Liver (tissue), 9 donors: ENCODE measurements around the gene ST3GAL3. TPM values are rescaled to one million over a fixed set of nuclear protein-coding genes. Genes with fewer than 3 reads are reported as not detected.

Experiments
- DNase-seq: peaks from one replicate; pipeline ENCODE4 v3.0.0-alpha.2; 2017; ENCODE audit warnings: low spot score
- H3K27ac ChIP-seq, 2 donors: one replicate each; pipeline ENCODE4 v1.7.0; 2013; ENCODE audit warnings: inconsistent platforms in 2 of 2, low read length in 2 of 2, control low read depth in 1 of 2, low read depth in 1 of 2, mild to moderate bottlenecking in 1 of 2
- H3K27me3 ChIP-seq, 4 donors: one replicate each; pipeline versions ENCODE4 v1.6.1 to v1.7.0; 2013; ENCODE audit warnings: low read length in 3 of 4, inconsistent platforms in 1 of 4, mild to moderate bottlenecking in 1 of 4, moderate library complexity in 1 of 4; ENCODE audit not compliant: control insufficient read depth in 4 of 4, insufficient read depth in 4 of 4
- H3K36me3 ChIP-seq, 4 donors: one replicate each; pipeline versions ENCODE4 v1.6.1 to v1.7.0; 2013; ENCODE audit warnings: low read length in 3 of 4, mild to moderate bottlenecking in 3 of 4, low read depth in 1 of 4, moderate library complexity in 1 of 4; ENCODE audit not compliant: control insufficient read depth in 4 of 4, insufficient read depth in 3 of 4
- H3K4me1 ChIP-seq, 4 donors: one replicate each; pipeline versions ENCODE4 v1.6.1 to v1.7.0; 2013; ENCODE audit warnings: low read length in 3 of 4, mild to moderate bottlenecking in 3 of 4, moderate library complexity in 1 of 4; ENCODE audit not compliant: control insufficient read depth in 4 of 4, insufficient read depth in 4 of 4
- H3K4me3 ChIP-seq, 3 donors: one replicate each; pipeline versions ENCODE4 v1.6.1 to v1.7.0; 2013; ENCODE audit warnings: low read length in 3 of 3, control low read depth in 1 of 3, low read depth in 1 of 3, mild to moderate bottlenecking in 1 of 3
- H3K9ac ChIP-seq, 2 donors: one replicate each; pipeline ENCODE4 v1.7.0; 2013; ENCODE audit warnings: low read length in 2 of 2, mild to moderate bottlenecking in 2 of 2, moderate library complexity in 2 of 2, control low read depth in 1 of 2, low read depth in 1 of 2
- H3K9me3 ChIP-seq, 4 donors: one replicate each; pipeline versions ENCODE4 v1.6.1 to v1.7.0; 2013; ENCODE audit warnings: low read length in 3 of 4; ENCODE audit not compliant: control insufficient read depth in 4 of 4
- ATF3 ChIP-seq: IDR thresholded peaks from 2 replicates; pipeline ENCODE4 v1.6.1; 2016; ENCODE audit warnings: antibody characterized with exemption
- CTCF ChIP-seq: fragments of 150-350 bp; IDR thresholded peaks from 2 replicates; pipeline ENCODE4 v1.5.1; 2017; ENCODE audit warnings: improper control_type of control experiment, low read depth, low read length; ENCODE audit not compliant: missing input control
- EGR1 ChIP-seq, 2 donors: IDR thresholded peaks; 2 replicates each; pipeline ENCODE4 v1.6.1; 2016 to 2018; ENCODE audit warnings: antibody characterized with exemption in 2 of 2, low read depth in 2 of 2
- FOXA2 ChIP-seq: IDR thresholded peaks from 2 replicates; pipeline ENCODE4 v1.6.1; 2016; ENCODE audit warnings: antibody characterized with exemption
- GABPA ChIP-seq, 2 donors: IDR thresholded peaks in 1 of 2; conservative IDR thresholded peaks in 1 of 2; 2 replicates each; pipeline ENCODE4 v1.6.1; 2016; ENCODE audit warnings: antibody characterized with exemption in 2 of 2, mild to moderate bottlenecking in 1 of 2, moderate library complexity in 1 of 2
- HNF4A ChIP-seq, 2 donors: conservative IDR thresholded peaks; 2 replicates each; pipeline ENCODE4 v1.6.1; 2016; ENCODE audit warnings: antibody characterized with exemption in 2 of 2, mild to moderate bottlenecking in 2 of 2
- HNF4G ChIP-seq: IDR thresholded peaks from 2 replicates; pipeline ENCODE4 v1.6.1; 2016; ENCODE audit warnings: antibody characterized with exemption
- JUND ChIP-seq, 2 donors: IDR thresholded peaks; 2 replicates each; pipeline ENCODE4 v1.6.1; 2016; ENCODE audit warnings: antibody characterized with exemption in 2 of 2
- NR2F2 ChIP-seq: IDR thresholded peaks from 2 replicates; pipeline ENCODE4 v1.6.1; 2016; ENCODE audit warnings: antibody characterized with exemption
- RAD21 ChIP-seq, 2 donors: IDR thresholded peaks; 2 replicates each; pipeline ENCODE4 v1.6.1; 2016; ENCODE audit warnings: antibody characterized with exemption in 2 of 2, mild to moderate bottlenecking in 2 of 2
- REST ChIP-seq: IDR thresholded peaks from 2 replicates; pipeline ENCODE4 v1.6.1; 2016; ENCODE audit warnings: antibody characterized with exemption, mild to moderate bottlenecking
- RXRA ChIP-seq, 2 donors: IDR thresholded peaks; 2 replicates each; pipeline ENCODE4 v1.6.1; 2017 to 2018; ENCODE audit warnings: antibody characterized with exemption in 2 of 2, mild to moderate bottlenecking in 1 of 2
- SP1 ChIP-seq: IDR thresholded peaks from 2 replicates; pipeline ENCODE4 v1.6.1; 2018; ENCODE audit warnings: antibody characterized with exemption, mild to moderate bottlenecking
- YY1 ChIP-seq: IDR thresholded peaks from 2 replicates; pipeline ENCODE4 v1.6.1; 2016; ENCODE audit warnings: antibody characterized with exemption, mild to moderate bottlenecking
- ZBTB33 ChIP-seq: IDR thresholded peaks from 2 replicates; pipeline ENCODE4 v1.6.1; 2016; ENCODE audit warnings: antibody characterized with exemption
- WGBS: extraction: QIAGEN DNeasy Blood & Tissue Kit; methylation state at CpG from one replicate; pipeline ENCODE4 v1.1.7; 2013; 5-methylcytosine and 5-hydroxymethylcytosine counted together
- polyA plus RNA-seq, 2 donors: library from polyadenylated mRNA; stranded (reverse) in 1 of 2; unstranded in 1 of 2; fragments of 200-250 nt in 1 of 2; fragments of >200 nt in 1 of 2; fragmentation: Nextera tagmentation in 1 of 2; extraction: Ambion mirVana in 1 of 2; gene quantifications; one replicate each; pipeline versions ENCODE4 v1.2.1 to v1.2.3, GENCODE V29; 2013 to 2015
- total RNA-seq, 2 donors: library from RNA; depleted of rRNA; stranded (reverse); fragments of >200 nt; gene quantifications; one replicate each; pipeline ENCODE4 v1.2.3, GENCODE V29; 2014
- donor health status: healthy.
- donor health status: healthy.
- donor health status: healthy.
- donor health status: healthy.
- donor health status: healthy.

The ST3GAL3 gene
- total and polyA plus RNA-seq, 4 donors = 4.9 to 11.4 (median 8.1) TPM

- Histone ChIP-seq H3K4me1 (peaks cover 6 to 12% (median 8%) of the 10 kb centered on the region in 4 donors), H3K4me3 (no peak overlapping the region), H3K9ac (no peak overlapping the region), H3K9me3 (no peaks in the 10 kb centered on the region), H3K27ac (no peak overlapping the region), H3K36me3 (peaks cover 0 to 5% (median 0%) of the 10 kb centered on the region in 4 donors), H3K27me3 (no peaks in the 10 kb centered on the region)
- DNase-seq = no peak
- TF ChIP-seq RAD21 (IDR thresholded peaks at IDR 0.05) (peak; percentile 36 to 69), CTCF (peak; percentile 49), EGR1 (IDR thresholded peaks at IDR 0.05; ENCODE audit: low read depth in 2 of 2) (no peak), GABPA (IDR thresholded peaks at IDR 0.05 in 1 of 2, conservative IDR thresholded peaks at IDR 0.05 in 1 of 2) (no peak), RXRA (IDR thresholded peaks at IDR 0.05) (peak in 1 of 2 donors; percentile 33), HNF4A (conservative IDR thresholded peaks at IDR 0.05) (no peak), FOXA2 (no peak), HNF4G (no peak), ZBTB33 (no peak), ATF3 (no peak), NR2F2 (no peak), REST (no peak), YY1 (no peak)
- 94% methylated on average over 10 of the region's 10 CpGs for WGBS
These were observed 223.0 kb downstream of the ST3GAL3 start for GRCh38 chr1:43930168-43930948.

- Histone ChIP-seq H3K27ac (no peak overlapping the region), H3K36me3 (peaks cover 0 to 4% (median 0%) of the 10 kb centered on the region in 4 donors), H3K4me1 (peaks cover 7 to 17% (median 10%) of the 10 kb centered on the region in 4 donors), H3K9ac (no peak overlapping the region), H3K4me3 (no peak overlapping the region), H3K9me3 (no peaks in the 10 kb centered on the region), H3K27me3 (no peaks in the 10 kb centered on the region)
- no peak for DNase-seq
- 86% methylated on average over 4 of the region's 4 CpGs for WGBS
- TF ChIP-seq CTCF (no peak), JUND (IDR thresholded peaks at IDR 0.05) (no peak), EGR1 (IDR thresholded peaks at IDR 0.05; ENCODE audit: low read depth in 2 of 2) (no peak), REST (no peak), NR2F2 (no peak), SP1 (no peak), RAD21 (IDR thresholded peaks at IDR 0.05) (no peak), ATF3 (no peak), HNF4G (no peak), HNF4A (conservative IDR thresholded peaks at IDR 0.05) (no peak)
These were observed 223.6 kb downstream of the ST3GAL3 start for GRCh38 chr1:43930949-43931275.
